ENCODE measurements around the gene MRPL2. TPM values are rescaled to one million over a fixed set of nuclear protein-coding genes. Genes with fewer than 3 reads are reported as not detected.
A peak's percentile ranks its signal among the peaks of the same experiment; 100 is the strongest.
"Not testable (repeated sequence)": the region's sequence is repeated elsewhere in the genome, so short reads cannot be mapped to it uniquely, and the experiment has no call there.

Gene MRPL2
- total and polyA plus RNA-seq, 2 donors from 2014 or later = 56.6 to 127 TPM

GRCh38 chr6:43086022-43086658, 26.9 kb upstream of the MRPL2 start:
- DNase-seq (peak in 1 of 5 donors; percentile 19), FAIRE-seq (no peak)
- Histone ChIP-seq H3K4me1 (ENCODE audit: control insufficient read depth in 2 of 3, insufficient read depth in 2 of 3, low read depth in 1 of 3, low read length in 3 of 3) (peaks cover 0 to 15% (median 2%) of the 10 kb centered on the region in 3 donors), H3K27ac (ENCODE audit: low read depth in 2 of 2, low read length in 2 of 2) (no peak overlapping the region), H3K27me3 (ENCODE audit: control insufficient read depth, insufficient read depth, low read length) (no peaks in the 10 kb centered on the region), H3K36me3 (ENCODE audit: control insufficient read depth in 2 of 3, insufficient read depth in 3 of 3, low read length in 3 of 3) (no peaks in the 10 kb centered on the region), H3K9me3 (ENCODE audit: control insufficient read depth in 2 of 3, insufficient read depth in 1 of 3, low read length in 3 of 3) (no peaks in the 10 kb centered on the region), H3K4me3 (ENCODE audit: low read length in 3 of 3) (no peak overlapping the region), H3K9ac (ENCODE audit: low read length in 3 of 3) (no peak overlapping the region)
- intact Hi-C loops (cut with DNase I) = no loop called here
- no peak for TF ChIP-seq CTCF (IDR thresholded peaks at IDR 0.05; ENCODE audit: borderline replicate concordance, extremely low read depth, insufficient read depth)

- H3K9ac ChIP-seq (ENCODE audit: low read length in 3 of 3) = no peak overlapping the region
- FAIRE-seq (no peak), DNase-seq (peak in 1 of 5 donors; percentile 39)
- no peaks in the 10 kb centered on the region for H3K36me3 ChIP-seq (ENCODE audit: control insufficient read depth in 2 of 3, insufficient read depth in 3 of 3, low read length in 3 of 3)
- H3K4me3 ChIP-seq (ENCODE audit: low read length in 3 of 3) = no peak overlapping the region
- H3K27ac ChIP-seq (ENCODE audit: low read depth in 2 of 2, low read length in 2 of 2) = no peak overlapping the region
- intact Hi-C loops (cut with DNase I) = no loop called here
- H3K4me1 ChIP-seq (ENCODE audit: control insufficient read depth in 2 of 3, insufficient read depth in 2 of 3, low read depth in 1 of 3, low read length in 3 of 3) = no peaks in the 10 kb centered on the region
- TF ChIP-seq CTCF (IDR thresholded peaks at IDR 0.05; ENCODE audit: borderline replicate concordance, extremely low read depth, insufficient read depth) = no peak
- H3K9me3 ChIP-seq (ENCODE audit: control insufficient read depth in 2 of 3, insufficient read depth in 1 of 3, low read length in 3 of 3) = no peaks in the 10 kb centered on the region
- no peaks in the 10 kb centered on the region for H3K27me3 ChIP-seq (ENCODE audit: control insufficient read depth, insufficient read depth, low read length)
These were observed 23.8 kb upstream of the MRPL2 start for GRCh38 chr6:43082806-43083655.

GRCh38 chr6:43081922-43082321, 22.7 kb upstream of the MRPL2 start:
- H3K9me3 ChIP-seq (ENCODE audit: control insufficient read depth in 2 of 3, insufficient read depth in 1 of 3, low read length in 3 of 3); FAIRE-seq; H3K36me3 ChIP-seq (ENCODE audit: control insufficient read depth in 2 of 3, insufficient read depth in 3 of 3, low read length in 3 of 3); H3K4me1 ChIP-seq (ENCODE audit: control insufficient read depth in 2 of 3, insufficient read depth in 2 of 3, low read depth in 1 of 3, low read length in 3 of 3); H3K9ac ChIP-seq (ENCODE audit: low read length in 3 of 3); H3K27me3 ChIP-seq (ENCODE audit: control insufficient read depth, insufficient read depth, low read length); H3K27ac ChIP-seq (ENCODE audit: low read depth in 2 of 2, low read length in 2 of 2); H3K4me3 ChIP-seq (ENCODE audit: low read length in 3 of 3); intact Hi-C loops (cut with DNase I): not testable (repeated sequence)
- peak in 1 of 5 donors; percentile 10 for DNase-seq

GRCh38 chr6:43081043-43081442, 21.8 kb upstream of the MRPL2 start:
- intact Hi-C loops (cut with DNase I) = no loop called here
- H3K9ac ChIP-seq (ENCODE audit: low read length in 3 of 3) = no peak overlapping the region
- H3K36me3 ChIP-seq (ENCODE audit: control insufficient read depth in 2 of 3, insufficient read depth in 3 of 3, low read length in 3 of 3) = no peaks in the 10 kb centered on the region
- no peak for FAIRE-seq
- TF ChIP-seq CTCF (IDR thresholded peaks at IDR 0.05; ENCODE audit: borderline replicate concordance, extremely low read depth, insufficient read depth) = no peak
- no peaks in the 10 kb centered on the region for H3K27me3 ChIP-seq (ENCODE audit: control insufficient read depth, insufficient read depth, low read length)
- DNase-seq = no peak
- H3K4me3 ChIP-seq (ENCODE audit: low read length in 3 of 3) = no peak overlapping the region
- H3K4me1 ChIP-seq (ENCODE audit: control insufficient read depth in 2 of 3, insufficient read depth in 2 of 3, low read depth in 1 of 3, low read length in 3 of 3) = no peaks in the 10 kb centered on the region
- H3K27ac ChIP-seq (ENCODE audit: low read depth in 2 of 2, low read length in 2 of 2) = no peak overlapping the region
- no peaks in the 10 kb centered on the region for H3K9me3 ChIP-seq (ENCODE audit: control insufficient read depth in 2 of 3, insufficient read depth in 1 of 3, low read length in 3 of 3)

Measured in kidney (tissue), 14 donors.